Activated CD8-positive, alpha-beta T cell treated with anti-CD3 and anti-CD28 coated beads for 36 hours (primary cell): ENCODE results near the gene LDHAL6B. TPM values are rescaled to one million over a fixed set of nuclear protein-coding genes. Genes with fewer than 3 reads are reported as not detected.

Source experiments
- ATAC-seq: fragments of 200-7000 bp; cut with Tn5 transposase; one replicate; pipeline ENCODE4 v1.10.0; 2021; ENCODE audit warnings: mild to moderate bottlenecking, moderate library complexity
- CTCF ChIA-PET: fragments of 350-600 bp; sonication (Branson Sonifier 250); formaldehyde crosslinking; loops from one replicate; lab custom pipeline; 2021; ENCODE audit warnings: antibody characterized with exemption; lab: Charles Lee
- POLR2A ChIA-PET: fragments of 350-600 bp; sonication (Branson Sonifier 250); formaldehyde crosslinking; loops from one replicate; lab custom pipeline; 2021; ENCODE audit warnings: antibody characterized with exemption; lab: Charles Lee
- DNase-seq: peaks from one replicate; pipeline ENCODE4 v3.0.0-alpha.2; 2020
- H3K27ac Mint-ChIP-seq: one replicate; pipeline ENCODE4 v1.8.0; 2021; ENCODE audit warnings: mild to moderate bottlenecking, mixed read lengths
- H3K27me3 Mint-ChIP-seq: one replicate; pipeline ENCODE4 v1.8.0; 2021; ENCODE audit warnings: mixed read lengths
- H3K36me3 Mint-ChIP-seq: one replicate; pipeline ENCODE4 v1.8.0; 2021; ENCODE audit warnings: low read depth, mixed read lengths
- H3K4me1 Mint-ChIP-seq: one replicate; pipeline ENCODE4 v1.8.0; 2021; ENCODE audit warnings: low read depth, mixed read lengths
- H3K4me3 Mint-ChIP-seq: one replicate; pipeline ENCODE4 v1.8.0; 2021; ENCODE audit warnings: mild to moderate bottlenecking, moderate library complexity, mixed read lengths
- H3K9me3 Mint-ChIP-seq: one replicate; pipeline ENCODE4 v1.8.0; 2021; ENCODE audit warnings: mixed read lengths
- CTCF ChIP-seq: fragments of 200-600 bp; IDR thresholded peaks from one replicate; pipeline ENCODE4 v1.8.0; 2022; ENCODE audit warnings: antibody characterized with exemption, mild to moderate bottlenecking
- intact Hi-C: fragments of 100-400 bp; cut with micrococcal nuclease; formaldehyde crosslinking; loops from one replicate; pipeline ENCODE4 v1.10.0; 2022
- total RNA-seq, 2 experiments: library from RNA; stranded (reverse); gene quantifications; one replicate each; pipeline ENCODE4 v1.2.3, GENCODE V29; 2021

LDHAL6B gene
- total RNA-seq, 2 experiments from 2014 or later: not detected

GRCh38 chr15:59221511-59222505 lies 15.2 kb downstream of the LDHAL6B start:
- Mint-ChIP-seq H3K27me3 (peaks cover 5% of the 10 kb centered on the region), H3K27ac (no peak overlapping the region), H3K36me3 (no peaks in the 10 kb centered on the region), H3K9me3 (no peaks in the 10 kb centered on the region), H3K4me3 (no peak overlapping the region), H3K4me1 (no peaks in the 10 kb centered on the region)
- no peak for TF ChIP-seq CTCF
- DNase-seq (no peak), ATAC-seq (no peak)
- CTCF ChIA-PET: interaction anchor here (1.2 kb wide), 1 partner anchor 25 kb away, joined by 4 read pairs; no protein-coding TSS in a partner anchor
- intact Hi-C loops: no loop called here
- POLR2A ChIA-PET: no interaction called here

GRCh38 chr15:59222906-59223550 lies 16.4 kb downstream of the LDHAL6B start:
- Mint-ChIP-seq H3K27me3 (peaks cover 7% of the 10 kb centered on the region), H3K4me3 (no peak overlapping the region), H3K9me3 (no peaks in the 10 kb centered on the region), H3K27ac (no peak overlapping the region), H3K36me3 (no peaks in the 10 kb centered on the region), H3K4me1 (no peaks in the 10 kb centered on the region)
- POLR2A ChIA-PET: no interaction called here
- TF ChIP-seq CTCF: no peak
- ATAC-seq: no peak
- intact Hi-C loops: no loop called here
- CTCF ChIA-PET: interaction anchor here (1.1 to 1.2 kb wide), 2 partner anchors 24 to 49 kb away, joined by 3 to 4 read pairs; no protein-coding TSS in a partner anchor
- no peak for DNase-seq

- no peak overlapping the region for H3K27ac Mint-ChIP-seq
These were observed 17.1 kb downstream of the LDHAL6B start for GRCh38 chr15:59223736-59224135.

GRCh38 chr15:59224474-59224873 lies 17.8 kb downstream of the LDHAL6B start:
- Mint-ChIP-seq H3K4me1 (no peaks in the 10 kb centered on the region), H3K27me3 (peaks cover 7% of the 10 kb centered on the region), H3K27ac (no peak overlapping the region), H3K4me3 (no peak overlapping the region), H3K36me3 (no peaks in the 10 kb centered on the region), H3K9me3 (no peaks in the 10 kb centered on the region)
- no peak for DNase-seq
- no peak for TF ChIP-seq CTCF
- ChIA-PET POLR2A (interaction anchor here (1.2 kb wide), 1 partner anchor 9 kb away, joined by 4 read pairs; no protein-coding TSS in a partner anchor), CTCF (interaction anchor here (0.7 to 1.6 kb wide), 3 partner anchors 22 to 305 kb away, joined by 3 to 5 read pairs (median 4); no protein-coding TSS in a partner anchor)
- intact Hi-C loops: no loop called here
- ATAC-seq: no peak

More at GRCh38 chr15:59223736-59224135, 17.1 kb downstream of the LDHAL6B start:
- no peak for ATAC-seq
- ChIA-PET POLR2A (interaction anchor here (1.2 kb wide), 1 partner anchor 9 kb away, joined by 4 read pairs; no protein-coding TSS in a partner anchor), CTCF (interaction anchor here (1.6 kb wide), 1 partner anchor 23 kb away, joined by 5 read pairs; no protein-coding TSS in a partner anchor)
- no peaks in the 10 kb centered on the region for H3K36me3 Mint-ChIP-seq
- no peak for TF ChIP-seq CTCF
- no peaks in the 10 kb centered on the region for H3K4me1 Mint-ChIP-seq
- H3K27me3 Mint-ChIP-seq: peaks cover 7% of the 10 kb centered on the region
- intact Hi-C loops: no loop called here
- no peak overlapping the region for H3K4me3 Mint-ChIP-seq
- H3K9me3 Mint-ChIP-seq: no peaks in the 10 kb centered on the region
- no peak for DNase-seq
